ENCODE data around the gene HLA-DOB. TPM values are rescaled to one million over a fixed set of nuclear protein-coding genes. Genes with fewer than 3 reads are reported as not detected.
A peak's percentile ranks its signal among the peaks of the same experiment; 100 is the strongest.
"Not testable (repeated sequence)": the region's sequence is repeated elsewhere in the genome, so short reads cannot be mapped to it uniquely, and the experiment has no call there.

HLA-DOB gene
- total RNA-seq, 2 experiments from 2014 or later: 48.1 to 57.1 TPM

- peak overlapping the region; percentile 97 for H3K27ac ChIP-seq (ENCODE audit: low read depth, low read length, poor library complexity, severe bottlenecking)
- TF ChIP-seq, protein P1, sequence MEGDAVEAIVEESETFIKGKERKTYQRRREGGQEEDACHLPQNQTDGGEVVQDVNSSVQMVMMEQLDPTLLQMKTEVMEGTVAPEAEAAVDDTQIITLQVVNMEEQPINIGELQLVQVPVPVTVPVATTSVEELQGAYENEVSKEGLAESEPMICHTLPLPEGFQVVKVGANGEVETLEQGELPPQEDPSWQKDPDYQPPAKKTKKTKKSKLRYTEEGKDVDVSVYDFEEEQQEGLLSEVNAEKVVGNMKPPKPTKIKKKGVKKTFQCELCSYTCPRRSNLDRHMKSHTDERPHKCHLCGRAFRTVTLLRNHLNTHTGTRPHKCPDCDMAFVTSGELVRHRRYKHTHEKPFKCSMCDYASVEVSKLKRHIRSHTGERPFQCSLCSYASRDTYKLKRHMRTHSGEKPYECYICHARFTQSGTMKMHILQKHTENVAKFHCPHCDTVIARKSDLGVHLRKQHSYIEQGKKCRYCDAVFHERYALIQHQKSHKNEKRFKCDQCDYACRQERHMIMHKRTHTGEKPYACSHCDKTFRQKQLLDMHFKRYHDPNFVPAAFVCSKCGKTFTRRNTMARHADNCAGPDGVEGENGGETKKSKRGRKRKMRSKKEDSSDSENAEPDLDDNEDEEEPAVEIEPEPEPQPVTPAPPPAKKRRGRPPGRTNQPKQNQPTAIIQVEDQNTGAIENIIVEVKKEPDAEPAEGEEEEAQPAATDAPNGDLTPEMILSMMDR (conservative IDR thresholded peaks at IDR 0.05; ENCODE audit: low read length): no peak
- no peak for TF ChIP-seq EZH2phosphoT487 (IDR thresholded peaks at IDR 0.05; ENCODE audit: borderline replicate concordance, low read depth, low read length)
- peaks cover 13% of the 10 kb centered on the region; the same call in 1 of the 2 replicates for H3K79me2 ChIP-seq (ENCODE audit: insufficient read depth, low read depth, low read length)
- no peaks in the 10 kb centered on the region for H4K20me1 ChIP-seq (ENCODE audit: insufficient read depth, low read length)
- no peak for DNase-seq (ENCODE audit: low spot score)
- intact Hi-C loops (cut with micrococcal nuclease; ENCODE audit: unreplicated experiment): no loop called here
- ChIA-PET CTCF (ENCODE audit: unreplicated experiment) (interaction anchor here (1.6 kb wide), 1 partner anchor 21 kb away, joined by 4 read pairs; no protein-coding TSS in a partner anchor), POLR2A (interaction anchor here (0.5 to 1.6 kb wide), 6 partner anchors 12 to 158 kb away, joined by 3 to 4 read pairs (median 4); partner anchors contain the start of gene BRD2)
- BruUV-seq (replicated peaks): no TSS peak
- peak overlapping the region; percentile 69 for H3K4me3 ChIP-seq (ENCODE audit: low read depth, low read length, poor library complexity, severe bottlenecking)
- peaks cover 73% of the 10 kb centered on the region for H3K4me1 ChIP-seq (ENCODE audit: insufficient read depth, low read length, poor library complexity, severe bottlenecking)
- peaks cover 44% of the 10 kb centered on the region for H3K36me3 ChIP-seq (ENCODE audit: insufficient read depth, low read length)
- no peak overlapping the region for H2AFZ ChIP-seq (ENCODE audit: low read length)
- H3K9me2 ChIP-seq (ENCODE audit: insufficient read depth, low read length): no peaks in the 10 kb centered on the region
- no peaks in the 10 kb centered on the region for H3K9me3 ChIP-seq (ENCODE audit: low read length)
- peak overlapping the region; percentile 78 for H3K4me2 ChIP-seq (ENCODE audit: low read length)
These were observed 2.7 kb downstream of the HLA-DOB start for GRCh38 chr6:32814145-32814544.

- Histone ChIP-seq H3K9me2 (ENCODE audit: insufficient read depth, low read length) (no peaks in the 10 kb centered on the region), H3K4me1 (ENCODE audit: insufficient read depth, low read length, poor library complexity, severe bottlenecking) (peaks cover 32% of the 10 kb centered on the region), H4K20me1 (ENCODE audit: insufficient read depth, low read length) (no peaks in the 10 kb centered on the region), H3K36me3 (ENCODE audit: insufficient read depth, low read length) (peaks cover 56% of the 10 kb centered on the region), H3K27ac (ENCODE audit: low read depth, low read length, poor library complexity, severe bottlenecking) (no peak overlapping the region), H3K79me2 (ENCODE audit: insufficient read depth, low read depth, low read length) (peaks cover 5% of the 10 kb centered on the region; the same call in 1 of the 2 replicates), H2AFZ (ENCODE audit: low read length) (no peak overlapping the region), H3K9me3 (ENCODE audit: low read length) (no peaks in the 10 kb centered on the region; the same call in 1 of the 2 replicates), H3K4me2 (ENCODE audit: low read length) (no peak overlapping the region), H3K4me3 (ENCODE audit: low read depth, low read length, poor library complexity, severe bottlenecking) (no peak overlapping the region)
- TSS peak; percentile 14 for BruUV-seq (replicated peaks)
- intact Hi-C loops (cut with micrococcal nuclease; ENCODE audit: unreplicated experiment): no loop called here
- ChIA-PET CTCF (ENCODE audit: unreplicated experiment) (no interaction called here), POLR2A (interaction anchor here (0.6 to 1.0 kb wide), 3 partner anchors 11 to 59 kb away, joined by 3 to 8 read pairs (median 3); no protein-coding TSS in a partner anchor)
- TF ChIP-seq, protein P1 (conservative IDR thresholded peaks at IDR 0.05; ENCODE audit: low read length): no peak
- no peak for TF ChIP-seq EZH2phosphoT487 (IDR thresholded peaks at IDR 0.05; ENCODE audit: borderline replicate concordance, low read depth, low read length)
- DNase-seq (ENCODE audit: low spot score): no peak
These were observed 7.6 kb downstream of the HLA-DOB start for GRCh38 chr6:32809171-32809570.

GRCh38 chr6:32807020-32807580 is 9.7 kb downstream of the HLA-DOB start:
- no peak overlapping the region for H3K4me3 ChIP-seq (ENCODE audit: low read depth, low read length, poor library complexity, severe bottlenecking)
- intact Hi-C loops (cut with micrococcal nuclease; ENCODE audit: unreplicated experiment): no loop called here
- no peaks in the 10 kb centered on the region for H3K9me2 ChIP-seq (ENCODE audit: insufficient read depth, low read length)
- peaks cover 13% of the 10 kb centered on the region for H3K4me1 ChIP-seq (ENCODE audit: insufficient read depth, low read length, poor library complexity, severe bottlenecking)
- H3K9me3 ChIP-seq (ENCODE audit: low read length): no peaks in the 10 kb centered on the region; the same call in 1 of the 2 replicates
- no peak overlapping the region for H3K4me2 ChIP-seq (ENCODE audit: low read length)
- H2AFZ ChIP-seq (ENCODE audit: low read length): no peak overlapping the region
- peak; percentile 40 for DNase-seq (ENCODE audit: low spot score)
- TF ChIP-seq EZH2phosphoT487 (IDR thresholded peaks at IDR 0.05; ENCODE audit: borderline replicate concordance, low read depth, low read length): no peak
- TF ChIP-seq, protein P1 (conservative IDR thresholded peaks at IDR 0.05; ENCODE audit: low read length): no peak
- no peak overlapping the region for H3K27ac ChIP-seq (ENCODE audit: low read depth, low read length, poor library complexity, severe bottlenecking)
- no peaks in the 10 kb centered on the region for H4K20me1 ChIP-seq (ENCODE audit: insufficient read depth, low read length)
- H3K36me3 ChIP-seq (ENCODE audit: insufficient read depth, low read length): peaks cover 36% of the 10 kb centered on the region
- H3K79me2 ChIP-seq (ENCODE audit: insufficient read depth, low read depth, low read length): no peaks in the 10 kb centered on the region
- ChIA-PET CTCF (ENCODE audit: unreplicated experiment) (no interaction called here), POLR2A (interaction anchor here (0.7 kb wide), 1 partner anchor 121 kb away, joined by 4 read pairs; no protein-coding TSS in a partner anchor)
- no TSS peak for BruUV-seq (replicated peaks)

DNA sequence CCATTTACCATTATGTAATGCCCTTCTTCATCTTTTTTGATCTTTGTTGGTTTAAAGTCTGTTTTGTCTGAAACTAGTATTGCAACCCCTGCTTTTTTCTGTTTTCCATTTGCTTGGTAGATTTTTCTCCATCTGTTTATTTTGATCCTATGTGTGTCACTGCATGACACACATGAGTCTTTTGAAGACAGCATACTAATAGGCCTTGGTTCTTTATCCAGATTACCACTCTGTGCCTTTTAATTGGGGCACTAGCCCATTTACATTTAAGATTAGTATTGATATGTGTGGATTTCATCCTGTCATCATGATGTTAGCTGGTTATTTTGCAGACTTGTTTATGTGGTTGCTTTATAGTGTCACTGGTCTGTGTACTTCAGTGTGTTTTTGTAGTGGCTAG is 11.4 kb downstream of the HLA-DOB start:
- POLR2A ChIA-PET: interaction anchor here (1.0 kb wide), 1 partner anchor 33 kb away, joined by 3 read pairs; the partner anchor contains the start of gene TAP2

More for the DNA sequence above, 11.4 kb downstream of the HLA-DOB start:
- H3K79me2 ChIP-seq (ENCODE audit: insufficient read depth, low read depth, low read length); BruUV-seq (replicated peaks); H3K9me3 ChIP-seq (ENCODE audit: low read length); H4K20me1 ChIP-seq (ENCODE audit: insufficient read depth, low read length); CTCF ChIA-PET (ENCODE audit: unreplicated experiment); intact Hi-C loops (cut with micrococcal nuclease; ENCODE audit: unreplicated experiment); DNase-seq (ENCODE audit: low spot score); H3K27ac ChIP-seq (ENCODE audit: low read depth, low read length, poor library complexity, severe bottlenecking); H3K9me2 ChIP-seq (ENCODE audit: insufficient read depth, low read length); H3K4me3 ChIP-seq (ENCODE audit: low read depth, low read length, poor library complexity, severe bottlenecking); H2AFZ ChIP-seq (ENCODE audit: low read length); H3K4me2 ChIP-seq (ENCODE audit: low read length): not testable (repeated sequence)
- peaks cover 12% of the 10 kb centered on the region for H3K4me1 ChIP-seq (ENCODE audit: insufficient read depth, low read length, poor library complexity, severe bottlenecking)
- peaks cover 31% of the 10 kb centered on the region for H3K36me3 ChIP-seq (ENCODE audit: insufficient read depth, low read length)
